H9 (cell line): Measurements from ENCODE around the gene PRKCD. TPM values are rescaled to one million over a fixed set of nuclear protein-coding genes. Genes with fewer than 3 reads are reported as not detected.

Source experiments
- DNase-seq: peaks from one replicate; pipeline ENCODE4 v3.0.0-alpha.2; 2017
- H2AFZ ChIP-seq: one replicate; pipeline ENCODE4 v1.6.1; 2013; ENCODE audit warnings: mild to moderate bottlenecking, low read length, control low read depth, moderate library complexity
- H2AK5ac ChIP-seq: 2 replicates; pipeline ENCODE4 v1.6.1; 2013; ENCODE audit warnings: low read length, control low read depth, mixed read lengths; ENCODE audit not compliant: insufficient read length
- H2BK120ac ChIP-seq: one replicate; pipeline ENCODE4 v1.6.1; 2013; ENCODE audit warnings: low read depth, mild to moderate bottlenecking, low read length, control low read depth, inconsistent platforms; ENCODE audit not compliant: poor library complexity, severe bottlenecking
- H2BK12ac ChIP-seq: 2 replicates; pipeline ENCODE4 v1.6.1; 2013; ENCODE audit warnings: low read length, control low read depth, mixed read lengths, low read depth; ENCODE audit not compliant: insufficient read length
- H2BK15ac ChIP-seq: 2 replicates; pipeline ENCODE4 v1.6.1; 2013; ENCODE audit warnings: low read depth, low read length, control low read depth
- H2BK20ac ChIP-seq: one replicate; pipeline ENCODE4 v1.6.1; 2013; ENCODE audit warnings: low read depth, mild to moderate bottlenecking, low read length, control low read depth, inconsistent platforms; ENCODE audit not compliant: poor library complexity, severe bottlenecking
- H2BK5ac ChIP-seq: 2 replicates; pipeline ENCODE4 v1.6.1; 2013; ENCODE audit warnings: low read length, control low read depth, mixed read lengths; ENCODE audit not compliant: insufficient read length
- H3K14ac ChIP-seq: 2 replicates; pipeline ENCODE4 v1.6.1; 2013; ENCODE audit warnings: low read length, control low read depth; ENCODE audit not compliant: insufficient read depth
- H3K18ac ChIP-seq: 2 replicates; pipeline ENCODE4 v1.6.1; 2013; ENCODE audit warnings: low read depth, mild to moderate bottlenecking, mixed read lengths, low read length, control low read depth; ENCODE audit not compliant: insufficient read length
- H3K23ac ChIP-seq: 2 replicates; pipeline ENCODE4 v1.6.1; 2013; ENCODE audit warnings: low read length, control low read depth, mixed read lengths, low read depth; ENCODE audit not compliant: insufficient read length
- H3K23me2 ChIP-seq: 2 replicates; pipeline ENCODE4 v1.6.1; 2013; ENCODE audit warnings: low read depth, mild to moderate bottlenecking, mixed read lengths, low read length, control low read depth; ENCODE audit not compliant: insufficient read length, poor library complexity, severe bottlenecking
- H3K27ac ChIP-seq: 2 replicates; pipeline ENCODE4 v1.5.1; 2013; ENCODE audit warnings: low read length, control low read depth, mixed read lengths, low read depth; ENCODE audit not compliant: insufficient read length
- H3K27me3 ChIP-seq: 2 replicates; pipeline ENCODE4 v1.6.1; 2013; ENCODE audit warnings: low read length, control low read depth, inconsistent platforms; ENCODE audit not compliant: insufficient read depth
- H3K4ac ChIP-seq: 2 replicates; pipeline ENCODE4 v1.6.1; 2013; ENCODE audit warnings: low read depth, mild to moderate bottlenecking, control low read depth, inconsistent platforms, low read length, moderate library complexity
- H3K4me1 ChIP-seq: 2 replicates; pipeline ENCODE4 v1.6.1; 2013; ENCODE audit warnings: low read length, control low read depth, inconsistent platforms; ENCODE audit not compliant: insufficient read depth
- H3K4me2 ChIP-seq: 2 replicates; pipeline ENCODE4 v1.6.1; 2013; ENCODE audit warnings: low read length, control low read depth, mixed read lengths; ENCODE audit not compliant: insufficient read length, insufficient read depth
- H3K56ac ChIP-seq: 2 replicates; pipeline ENCODE4 v1.6.1; 2013; ENCODE audit warnings: low read depth, mild to moderate bottlenecking, mixed read lengths, low read length, control low read depth; ENCODE audit not compliant: insufficient read length
- H3K79me1 ChIP-seq: 2 replicates; pipeline ENCODE4 v1.6.1; 2013; ENCODE audit warnings: low read depth, mild to moderate bottlenecking, moderate library complexity, low read length, control low read depth, inconsistent platforms; ENCODE audit not compliant: insufficient read depth, poor library complexity, severe bottlenecking
- H3K79me2 ChIP-seq: 2 replicates; pipeline ENCODE4 v1.6.1; 2013; ENCODE audit warnings: low read length, control low read depth, inconsistent platforms; ENCODE audit not compliant: insufficient read depth
- H3K9ac ChIP-seq: 2 replicates; pipeline ENCODE4 v1.6.1; 2013; ENCODE audit warnings: low read length, control low read depth, mixed read lengths; ENCODE audit not compliant: insufficient read length; ENCODE audit errors: extremely low read depth
- H3K9me3 ChIP-seq: one replicate; pipeline ENCODE4 v1.6.1; 2013; ENCODE audit warnings: low read depth, low read length, inconsistent platforms; ENCODE audit not compliant: control insufficient read depth
- H3T11ph ChIP-seq: one replicate; pipeline ENCODE4 v1.6.1; 2013; ENCODE audit warnings: mild to moderate bottlenecking, low read length, control low read depth, inconsistent platforms
- H4K20me1 ChIP-seq: one replicate; pipeline ENCODE4 v1.6.1; 2013; ENCODE audit not compliant: control insufficient read depth, insufficient read length, insufficient read depth
- H4K5ac ChIP-seq: 2 replicates; pipeline ENCODE4 v1.6.1; 2013; ENCODE audit warnings: low read depth, mild to moderate bottlenecking, mixed read lengths, low read length, control low read depth; ENCODE audit not compliant: insufficient read length
- H4K8ac ChIP-seq: replicated peaks from 2 replicates; pipeline ENCODE4 v1.6.1; 2013; ENCODE audit warnings: low read length, control low read depth, mixed read lengths, low read depth; ENCODE audit not compliant: insufficient read length
- H4K91ac ChIP-seq: 2 replicates; pipeline ENCODE4 v1.6.1; 2013; ENCODE audit warnings: low read depth, mild to moderate bottlenecking, moderate library complexity, mixed read lengths, low read length, control low read depth; ENCODE audit not compliant: insufficient read length
- H3K27ac Mint-ChIP-seq, 3 experiments: 2 replicates in 2 of 3; 3 replicates in 1 of 3; pipeline ENCODE4 v1.8.0; 2020 to 2021; ENCODE audit warnings: mixed read lengths in 3 of 3, mild to moderate bottlenecking in 1 of 3, moderate library complexity in 1 of 3
- H3K27me3 Mint-ChIP-seq: 2 replicates; pipeline ENCODE4 v1.8.0; 2021; ENCODE audit warnings: low read depth, mild to moderate bottlenecking, moderate library complexity, mixed read lengths
- H3K36me3 Mint-ChIP-seq, 3 experiments: 2 replicates in 2 of 3; 3 replicates in 1 of 3; pipeline ENCODE4 v1.8.0; 2020 to 2021; ENCODE audit warnings: low read depth in 3 of 3, mixed read lengths in 3 of 3; ENCODE audit not compliant: insufficient read depth in 1 of 3
- H3K4me1 Mint-ChIP-seq, 2 experiments: 2 replicates each; pipeline ENCODE4 v1.8.0; 2020; ENCODE audit warnings: mixed read lengths in 2 of 2
- H3K4me3 Mint-ChIP-seq, 2 experiments: 2 replicates in 1 of 2; 3 replicates in 1 of 2; pipeline ENCODE4 v1.8.0; 2020 to 2021; ENCODE audit warnings: mild to moderate bottlenecking in 2 of 2, mixed read lengths in 2 of 2, moderate library complexity in 1 of 2
- H3K9me3 Mint-ChIP-seq, 2 experiments: 2 replicates in 1 of 2; 3 replicates in 1 of 2; pipeline ENCODE4 v1.8.0; 2020; ENCODE audit warnings: mild to moderate bottlenecking in 2 of 2, mixed read lengths in 2 of 2, moderate library complexity in 1 of 2
- CTCF ChIP-seq: fragments of 200-600 bp; sonication (generic); conservative IDR thresholded peaks from 3 replicates; pipeline ENCODE4 v1.8.0; 2021; ENCODE audit warnings: antibody characterized with exemption, mild to moderate bottlenecking
- WGBS: extraction: QIAGEN DNeasy Blood & Tissue Kit; methylation state at CpG from one replicate; pipeline ENCODE4 v1.1.7; 2013; ENCODE audit warnings: missing lambda C conversion rate, low lambda C conversion rate, mixed read lengths; ENCODE audit not compliant: insufficient read length; ENCODE audit errors: extremely low coverage; 5-methylcytosine and 5-hydroxymethylcytosine counted together
- total RNA-seq: library from RNA; stranded (reverse); gene quantifications from 2 replicates; pipeline ENCODE4 v1.2.1, GENCODE V29; 2021

Gene PRKCD
- total RNA-seq, 1 experiment from 2014 or later = 23.7 TPM

- H3K14ac ChIP-seq = no peak overlapping the region
- no peak overlapping the region for H3K9ac ChIP-seq
- no peak for TF ChIP-seq CTCF
- no peak overlapping the region for H2BK20ac ChIP-seq
- no peaks in the 10 kb centered on the region; the same call in 1 of the 2 replicates for H3K27me3 Mint-ChIP-seq
- H3K36me3 Mint-ChIP-seq = peaks cover 62 to 86% (median 71%) of the 10 kb centered on the region in 3 experiments
- H3K18ac ChIP-seq = no peak overlapping the region
- no peak overlapping the region for H2AK5ac ChIP-seq
- H3K4ac ChIP-seq = no peak overlapping the region
- H4K8ac ChIP-seq = no peak overlapping the region
- no peak overlapping the region for H3K4me3 Mint-ChIP-seq
- H3K79me1 ChIP-seq = no peaks in the 10 kb centered on the region
- no peak overlapping the region for H3T11ph ChIP-seq
- no peak overlapping the region for H4K91ac ChIP-seq
- peaks cover 2% of the 10 kb centered on the region for H4K20me1 ChIP-seq
- no peak overlapping the region for H2BK12ac ChIP-seq
- no peaks in the 10 kb centered on the region for H3K4me1 Mint-ChIP-seq
- no peak overlapping the region for H3K4me2 ChIP-seq
- no peak overlapping the region for H3K56ac ChIP-seq
- no peak overlapping the region for H2AFZ ChIP-seq
- no peaks in the 10 kb centered on the region for H3K23me2 ChIP-seq
- no peaks in the 10 kb centered on the region for H3K9me3 Mint-ChIP-seq
- no peaks in the 10 kb centered on the region for H3K9me3 ChIP-seq
- no CpG with 5 or more reads among the region's 12 CpGs for WGBS
- H3K23ac ChIP-seq = no peak overlapping the region
- no peaks in the 10 kb centered on the region for H3K27me3 ChIP-seq
- peak; percentile 22 for DNase-seq
- H2BK120ac ChIP-seq = no peak overlapping the region
- H2BK15ac ChIP-seq = no peak overlapping the region
- H2BK5ac ChIP-seq = no peak overlapping the region
- no peaks in the 10 kb centered on the region for H3K79me2 ChIP-seq
- peak overlapping the region in 1 of 3 experiments; percentile 3; a peak in 2 of 7 replicates for H3K27ac Mint-ChIP-seq
- no peak overlapping the region for H4K5ac ChIP-seq
- no peak overlapping the region for H3K27ac ChIP-seq
- no peaks in the 10 kb centered on the region; the same call in 1 of the 2 replicates for H3K4me1 ChIP-seq
Observed at GRCh38 chr3:53226142-53226840, 65.3 kb downstream of the PRKCD start.
